ENCODE data around the gene ZNRF3.

GRCh38 chr22:28978158-28978557 lies 94.8 kb downstream of the ZNRF3 start:
- TF ChIP-seq TCF12 (IDR thresholded peaks at IDR 0.05; ENCODE audit: low read depth) (no peak), YY1 (IDR thresholded peaks at IDR 0.05; ENCODE audit: low read depth) (no peak)

All from Ishikawa (cell line).